ENCODE results near the gene GRIA3.

The GRIA3 gene

DNA sequence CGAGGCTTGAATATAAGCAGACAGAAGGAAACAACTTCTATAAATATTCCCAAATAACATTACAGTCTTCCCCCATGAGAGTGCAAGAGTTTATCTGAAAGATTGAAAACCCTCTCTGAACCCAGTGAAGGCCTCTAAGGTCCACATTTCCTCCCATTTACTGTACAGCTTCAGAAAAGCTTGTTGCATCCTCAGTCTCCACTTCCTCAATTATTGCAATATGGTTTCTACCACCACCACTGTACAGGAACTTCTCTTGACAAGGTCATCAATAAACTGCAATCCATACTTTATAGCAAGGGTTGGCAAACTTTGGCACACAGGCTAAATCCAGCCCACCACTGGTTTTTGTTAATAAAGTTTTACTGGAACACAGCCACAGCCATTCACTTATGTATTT lies 309.8 kb downstream of the GRIA3 start:
- Histone ChIP-seq H3F3A (ENCODE audit: insufficient read depth, low read length) (no peaks in the 10 kb centered on the region), H3K27me3 (ENCODE audit: insufficient read depth, low read length) (no peaks in the 10 kb centered on the region), H2AFZ (ENCODE audit: low read length) (no peak overlapping the region), H3K9ac (ENCODE audit: low read length) (no peak overlapping the region), H3K4me1 (ENCODE audit: insufficient read depth, low read length, severe bottlenecking) (no peaks in the 10 kb centered on the region), H3K4me3 (ENCODE audit: low read depth, low read length, poor library complexity, severe bottlenecking) (no peak overlapping the region), H3K79me2 (ENCODE audit: insufficient read depth, low read length) (no peaks in the 10 kb centered on the region), H3K27ac (ENCODE audit: low read depth, low read length, poor library complexity, severe bottlenecking) (no peak overlapping the region), H3K9me3 (ENCODE audit: low read length) (no peaks in the 10 kb centered on the region), H3K4me2 (ENCODE audit: low read length) (no peak overlapping the region), H3K9me2 (ENCODE audit: low read depth, low read length) (no peaks in the 10 kb centered on the region), H4K20me1 (ENCODE audit: insufficient read depth, low read length) (no peaks in the 10 kb centered on the region), H3K36me3 (ENCODE audit: insufficient read depth, low read length) (no peaks in the 10 kb centered on the region)
- TF ChIP-seq, protein P1, sequence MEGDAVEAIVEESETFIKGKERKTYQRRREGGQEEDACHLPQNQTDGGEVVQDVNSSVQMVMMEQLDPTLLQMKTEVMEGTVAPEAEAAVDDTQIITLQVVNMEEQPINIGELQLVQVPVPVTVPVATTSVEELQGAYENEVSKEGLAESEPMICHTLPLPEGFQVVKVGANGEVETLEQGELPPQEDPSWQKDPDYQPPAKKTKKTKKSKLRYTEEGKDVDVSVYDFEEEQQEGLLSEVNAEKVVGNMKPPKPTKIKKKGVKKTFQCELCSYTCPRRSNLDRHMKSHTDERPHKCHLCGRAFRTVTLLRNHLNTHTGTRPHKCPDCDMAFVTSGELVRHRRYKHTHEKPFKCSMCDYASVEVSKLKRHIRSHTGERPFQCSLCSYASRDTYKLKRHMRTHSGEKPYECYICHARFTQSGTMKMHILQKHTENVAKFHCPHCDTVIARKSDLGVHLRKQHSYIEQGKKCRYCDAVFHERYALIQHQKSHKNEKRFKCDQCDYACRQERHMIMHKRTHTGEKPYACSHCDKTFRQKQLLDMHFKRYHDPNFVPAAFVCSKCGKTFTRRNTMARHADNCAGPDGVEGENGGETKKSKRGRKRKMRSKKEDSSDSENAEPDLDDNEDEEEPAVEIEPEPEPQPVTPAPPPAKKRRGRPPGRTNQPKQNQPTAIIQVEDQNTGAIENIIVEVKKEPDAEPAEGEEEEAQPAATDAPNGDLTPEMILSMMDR (IDR thresholded peaks at IDR 0.05; ENCODE audit: low read length), result no peak

DNA sequence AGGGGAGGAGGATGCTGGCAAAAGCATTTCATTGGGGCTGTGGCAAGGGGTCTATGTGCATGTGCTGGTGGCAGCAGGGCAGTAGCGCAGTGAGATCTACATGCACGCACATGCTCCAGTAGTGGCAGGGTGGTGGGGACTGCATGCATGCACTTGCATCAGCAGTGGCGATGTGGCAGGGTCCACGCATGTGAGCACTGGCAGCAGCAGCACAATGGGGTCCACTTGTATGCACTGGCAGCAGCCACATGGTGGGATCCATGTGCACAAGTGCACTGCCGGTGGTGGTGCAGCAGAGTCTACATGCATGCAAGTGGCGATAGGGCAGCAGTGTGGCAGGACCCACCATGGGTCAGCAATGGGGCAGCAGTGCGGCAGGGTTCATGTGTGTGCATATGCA lies 315.7 kb downstream of the GRIA3 start:
- H3K27ac ChIP-seq (ENCODE audit: low read depth, low read length, poor library complexity, severe bottlenecking), result no peak overlapping the region
- no peaks in the 10 kb centered on the region for H3K36me3 ChIP-seq (ENCODE audit: insufficient read depth, low read length)
- no peaks in the 10 kb centered on the region for H3K27me3 ChIP-seq (ENCODE audit: insufficient read depth, low read length)
- H3K4me3 ChIP-seq (ENCODE audit: low read depth, low read length, poor library complexity, severe bottlenecking), result no peak overlapping the region
- H2AFZ ChIP-seq (ENCODE audit: low read length), result no peak overlapping the region
- H3K4me2 ChIP-seq (ENCODE audit: low read length), result no peak overlapping the region
- no peaks in the 10 kb centered on the region for H3F3A ChIP-seq (ENCODE audit: insufficient read depth, low read length)
- no peak for TF ChIP-seq EZH2 (IDR thresholded peaks at IDR 0.05; ENCODE audit: borderline replicate concordance, low read length)
- TF ChIP-seq, protein P1 (IDR thresholded peaks at IDR 0.05; ENCODE audit: low read length), result no peak
- no peaks in the 10 kb centered on the region for H3K4me1 ChIP-seq (ENCODE audit: insufficient read depth, low read length, severe bottlenecking)
- H3K9ac ChIP-seq (ENCODE audit: low read length), result no peak overlapping the region
- H4K20me1 ChIP-seq (ENCODE audit: insufficient read depth, low read length), result no peaks in the 10 kb centered on the region
- no peaks in the 10 kb centered on the region for H3K79me2 ChIP-seq (ENCODE audit: insufficient read depth, low read length)
- no peaks in the 10 kb centered on the region for H3K9me2 ChIP-seq (ENCODE audit: low read depth, low read length)
- no peaks in the 10 kb centered on the region for H3K9me3 ChIP-seq (ENCODE audit: low read length)

DNA sequence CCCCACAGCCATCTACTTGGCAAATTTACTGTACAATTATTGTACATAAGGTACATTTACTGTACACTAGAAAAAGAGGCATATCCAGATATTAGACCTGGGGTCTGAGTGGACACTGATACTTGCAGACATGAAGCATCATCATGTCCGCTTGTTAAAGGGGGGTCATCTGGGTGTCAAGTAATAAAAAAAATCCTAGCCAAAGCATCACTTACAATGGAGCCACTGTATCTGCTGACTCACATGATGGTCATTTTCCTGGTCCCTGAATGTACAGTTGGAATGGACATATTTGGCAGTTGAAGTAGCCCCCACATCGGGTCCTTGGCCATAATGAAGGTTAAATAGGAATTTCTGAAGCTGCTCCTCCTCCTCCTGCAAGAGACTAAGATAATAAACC lies 320.0 kb downstream of the GRIA3 start:
- H3K79me2 ChIP-seq (ENCODE audit: insufficient read depth, low read length), result no peaks in the 10 kb centered on the region
- no peak overlapping the region for H3K4me3 ChIP-seq (ENCODE audit: low read depth, low read length, poor library complexity, severe bottlenecking)
- H4K20me1 ChIP-seq (ENCODE audit: insufficient read depth, low read length), result no peaks in the 10 kb centered on the region
- H3K27me3 ChIP-seq (ENCODE audit: insufficient read depth, low read length), result no peaks in the 10 kb centered on the region
- no peaks in the 10 kb centered on the region for H3K9me2 ChIP-seq (ENCODE audit: low read depth, low read length)
- no peak overlapping the region for H3K27ac ChIP-seq (ENCODE audit: low read depth, low read length, poor library complexity, severe bottlenecking)
- H3F3A ChIP-seq (ENCODE audit: insufficient read depth, low read length), result no peaks in the 10 kb centered on the region
- no peaks in the 10 kb centered on the region for H3K36me3 ChIP-seq (ENCODE audit: insufficient read depth, low read length)
- no peaks in the 10 kb centered on the region for H3K9me3 ChIP-seq (ENCODE audit: low read length)
- no peaks in the 10 kb centered on the region for H3K4me1 ChIP-seq (ENCODE audit: insufficient read depth, low read length, severe bottlenecking)
- TF ChIP-seq, protein P1 (IDR thresholded peaks at IDR 0.05; ENCODE audit: low read length), result no peak
- TF ChIP-seq EZH2 (IDR thresholded peaks at IDR 0.05; ENCODE audit: borderline replicate concordance, low read length), result no peak
- H2AFZ ChIP-seq (ENCODE audit: low read length), result no peak overlapping the region
- no peak overlapping the region for H3K9ac ChIP-seq (ENCODE audit: low read length)
- H3K4me2 ChIP-seq (ENCODE audit: low read length), result no peak overlapping the region
